Cardiac fibroblast (primary cell): ENCODE measurements around the gene CHIC1.
"Not testable (repeated sequence)": the region's sequence is repeated elsewhere in the genome, so short reads cannot be mapped to it uniquely, and the experiment has no call there.

Experiments used
- DNase-seq, 2 donors: peaks; one replicate each; pipeline versions ENCODE4 v3.0.0 to v3.0.0-alpha.2; 2010; ENCODE audit warnings: low read depth in 2 of 2
- H3K4me3 ChIP-seq, 2 donors: replicated peaks in 1 of 2; 1 replicate in 1 of 2; 2 replicates in 1 of 2; pipeline ENCODE4 v1.5.1; 2011; ENCODE audit warnings: low read depth in 2 of 2, low read length in 2 of 2, mild to moderate bottlenecking in 2 of 2, moderate library complexity in 1 of 2
- CTCF ChIP-seq: IDR thresholded peaks from one replicate; pipeline ENCODE4 v1.5.1; 2011; ENCODE audit warnings: low read depth, mild to moderate bottlenecking, low read length, inconsistent platforms

Gene CHIC1

GRCh38 chrX:73563738-73564068 is 706 bp downstream of the CHIC1 start:
- peak overlapping the region; percentile 69 to 70 for H3K4me3 ChIP-seq
- DNase-seq = peak; percentile 10 to 12
- TF ChIP-seq CTCF = no peak

- peak; percentile 75 to 91 for DNase-seq
- no peak overlapping the region for H3K4me3 ChIP-seq
- no peak for TF ChIP-seq CTCF
Observed at GRCh38 chrX:73577361-73577760, 14.4 kb downstream of the CHIC1 start.

- no peak for TF ChIP-seq CTCF
- H3K4me3 ChIP-seq = no peak overlapping the region
- DNase-seq = no peak
Observed at GRCh38 chrX:73581002-73581628, 18.1 kb downstream of the CHIC1 start.

- DNase-seq, H3K4me3 ChIP-seq: not testable (repeated sequence)
Observed at GRCh38 chrX:73597758-73598157, 34.8 kb downstream of the CHIC1 start.

GRCh38 chrX:73615022-73615421 is 52.0 kb downstream of the CHIC1 start:
- DNase-seq = no peak
- no peak for TF ChIP-seq CTCF
- no peak overlapping the region for H3K4me3 ChIP-seq

GRCh38 chrX:73641669-73642068 is 78.7 kb downstream of the CHIC1 start:
- not testable (repeated sequence) for DNase-seq, H3K4me3 ChIP-seq

GRCh38 chrX:73647212-73647611 is 84.2 kb downstream of the CHIC1 start:
- H3K4me3 ChIP-seq = no peak overlapping the region
- DNase-seq = no peak
- TF ChIP-seq CTCF = no peak

- DNase-seq = no peak
Observed at GRCh38 chrX:73647632-73648322, 84.8 kb downstream of the CHIC1 start.

GRCh38 chrX:73661322-73661721 is 98.3 kb downstream of the CHIC1 start:
- H3K4me3 ChIP-seq, DNase-seq: not testable (repeated sequence)

More at GRCh38 chrX:73647632-73648322, 84.8 kb downstream of the CHIC1 start:
- no peak overlapping the region for H3K4me3 ChIP-seq
- no peak for TF ChIP-seq CTCF
